Measurements from ENCODE around the gene OSBPL2. TPM values are rescaled to one million over a fixed set of nuclear protein-coding genes. Genes with fewer than 3 reads are reported as not detected.

The OSBPL2 gene
- total and polyA plus RNA-seq, 2 donors (not counting 3 experiments of a cell fraction or from before 2014, with no cell fraction given): 13.1 to 33.0 TPM

- Histone ChIP-seq H3K4me2 (ENCODE audit: insufficient read depth, low read length) (no peak overlapping the region), H3K9me1 (replicated peaks; ENCODE audit: control insufficient read depth, extremely low read depth, insufficient read depth, low read length) (no peaks in the 10 kb centered on the region), H3K36me3 (ENCODE audit: control insufficient read depth in 2 of 2, extremely low read depth in 1 of 2, insufficient read depth in 2 of 2, low read length in 2 of 2) (peaks cover 24 to 61% of the 10 kb centered on the region in 2 experiments), H3K4me1 (ENCODE audit: control insufficient read depth, extremely low read depth, insufficient read depth, low read length) (no peaks in the 10 kb centered on the region), H3K9me3 (replicated peaks; ENCODE audit: control insufficient read depth, insufficient read depth, low read length) (no peaks in the 10 kb centered on the region), H2AFZ (ENCODE audit: low read depth, low read length) (no peak overlapping the region), H3K27me3 (ENCODE audit: control insufficient read depth in 2 of 2, insufficient read depth in 2 of 2, low read length in 2 of 2) (no peaks in the 10 kb centered on the region), H4K20me1 (replicated peaks; ENCODE audit: control insufficient read depth, extremely low read depth, insufficient read depth, low read length) (no peaks in the 10 kb centered on the region), H3K79me2 (ENCODE audit: control insufficient read depth, insufficient read depth, low read length) (no peaks in the 10 kb centered on the region), H3K4me3 (replicated peaks in 1 of 3; ENCODE audit: insufficient read depth in 1 of 3, low read depth in 1 of 3, low read length in 3 of 3) (no peak overlapping the region), H3K9ac (replicated peaks; ENCODE audit: extremely low read depth, insufficient read depth, low read length) (no peak overlapping the region), H3K27ac (ENCODE audit: insufficient read depth, low read depth, low read length) (no peak overlapping the region)
- TF ChIP-seq MYC (IDR thresholded peaks at IDR 0.05; ENCODE audit: low read depth, low read length) (no peak), CTCF (IDR thresholded peaks at IDR 0.05; ENCODE audit: extremely low read depth in 1 of 2, insufficient read depth in 1 of 2, low read depth in 1 of 2, low read length in 2 of 2) (no peak), POLR2AphosphoS5 (IDR thresholded peaks at IDR 0.05; ENCODE audit: insufficient read depth, low read depth, low read length) (no peak), MAX (IDR thresholded peaks at IDR 0.05; ENCODE audit: insufficient read depth, insufficient read length) (no peak), POLR2A (IDR thresholded peaks at IDR 0.05; ENCODE audit: low read depth, low read length) (no peak), EZH2 (IDR thresholded peaks at IDR 0.05; ENCODE audit: borderline replicate concordance, low read depth, low read length, severe bottlenecking) (no peak), FOS (IDR thresholded peaks at IDR 0.05; ENCODE audit: borderline replicate concordance, insufficient read depth, low read length) (no peak)
- intact Hi-C loops (cut with micrococcal nuclease): no loop called here
- dilution Hi-C loops (cut with MboI; ENCODE audit: extremely low pct_ligation_motif_present, low sequenced_read_pairs): no loop called here
- BruUV-seq (replicated peaks): no TSS peak
- no peak for FAIRE-seq
- POLR2A ChIA-PET: no interaction called here
- DNase-seq (ENCODE audit: low read depth, low spot score): no peak
- CTCF ChIA-PET: interaction anchor here (0.8 to 2.1 kb wide), 4 partner anchors 11 to 54 kb away, joined by 3 to 12 read pairs (median 4); no protein-coding TSS in a partner anchor
Observed at GRCh38 chr20:62328684-62329388, 90.5 kb downstream of the OSBPL2 start.

Measured in endothelial cell of umbilical vein (primary cell).